Nephron (organoid): ENCODE measurements around the gene CLIP1.
A peak's percentile ranks its signal among the peaks of the same experiment; 100 is the strongest.
"Not testable (repeated sequence)": the region's sequence is repeated elsewhere in the genome, so short reads cannot be mapped to it uniquely, and the experiment has no call there.

Source experiments
- H3K27ac Mint-ChIP-seq, 3 experiments: 2 replicates each; pipeline ENCODE4 v1.8.0; 2020; ENCODE audit warnings: mixed read lengths in 3 of 3, mild to moderate bottlenecking in 2 of 3, moderate library complexity in 1 of 3
- H3K27me3 Mint-ChIP-seq: 2 replicates; pipeline ENCODE4 v1.8.0; 2021; ENCODE audit warnings: low read depth, mild to moderate bottlenecking, moderate library complexity, mixed read lengths
- H3K36me3 Mint-ChIP-seq: 2 replicates; pipeline ENCODE4 v1.8.0; 2020; ENCODE audit warnings: low read depth, mixed read lengths
- H3K4me1 Mint-ChIP-seq: 2 replicates; pipeline ENCODE4 v1.8.0; 2020; ENCODE audit warnings: mixed read lengths
- H3K4me3 Mint-ChIP-seq, 3 experiments: 2 replicates each; pipeline ENCODE4 v1.8.0; 2020; ENCODE audit warnings: mild to moderate bottlenecking in 3 of 3, mixed read lengths in 3 of 3, moderate library complexity in 2 of 3
- H3K9me3 Mint-ChIP-seq: 2 replicates; pipeline ENCODE4 v1.8.0; 2020; ENCODE audit warnings: mixed read lengths
- CTCF ChIP-seq, 3 experiments: fragments of 200-600 bp; sonication (generic); IDR thresholded peaks; one replicate each; pipeline ENCODE4 v1.5.0; 2021; ENCODE audit warnings: antibody characterized with exemption in 3 of 3; ENCODE audit not compliant: unreplicated experiment in 3 of 3

The CLIP1 gene

GRCh38 chr12:122392411-122392810, 30.1 kb downstream of the CLIP1 start:
- Mint-ChIP-seq H3K27me3 (no peaks in the 10 kb centered on the region), H3K36me3 (no peaks in the 10 kb centered on the region), H3K4me1 (no peaks in the 10 kb centered on the region), H3K4me3 (no peak overlapping the region), H3K27ac (no peak overlapping the region), H3K9me3 (no peaks in the 10 kb centered on the region)
- no peak for TF ChIP-seq CTCF (IDR thresholded peaks at IDR 0.05; ENCODE audit: unreplicated experiment in 3 of 3)

GRCh38 chr12:122389677-122390076, 32.8 kb downstream of the CLIP1 start:
- Mint-ChIP-seq H3K27me3 (no peaks in the 10 kb centered on the region), H3K36me3 (no peaks in the 10 kb centered on the region), H3K4me1 (no peaks in the 10 kb centered on the region), H3K4me3 (no peak overlapping the region), H3K9me3 (no peaks in the 10 kb centered on the region), H3K27ac (no peak overlapping the region)
- no peak for TF ChIP-seq CTCF (IDR thresholded peaks at IDR 0.05; ENCODE audit: unreplicated experiment in 3 of 3)

GRCh38 chr12:122387887-122388286, 34.6 kb downstream of the CLIP1 start:
- Mint-ChIP-seq H3K4me1 (no peaks in the 10 kb centered on the region), H3K9me3 (no peaks in the 10 kb centered on the region), H3K27ac (no peak overlapping the region), H3K36me3 (no peaks in the 10 kb centered on the region), H3K27me3 (no peaks in the 10 kb centered on the region), H3K4me3 (no peak overlapping the region)
- no peak for TF ChIP-seq CTCF (IDR thresholded peaks at IDR 0.05; ENCODE audit: unreplicated experiment in 3 of 3)

GRCh38 chr12:122385171-122386016, 37.1 kb downstream of the CLIP1 start:
- H3K27ac Mint-ChIP-seq: no peak overlapping the region
- no peak overlapping the region for H3K4me3 Mint-ChIP-seq
- TF ChIP-seq CTCF (IDR thresholded peaks at IDR 0.05; ENCODE audit: unreplicated experiment in 3 of 3): no peak
- no peaks in the 10 kb centered on the region for H3K9me3 Mint-ChIP-seq
- no peaks in the 10 kb centered on the region for H3K4me1 Mint-ChIP-seq
- peaks cover under 1% of the 10 kb centered on the region for H3K36me3 Mint-ChIP-seq
- no peaks in the 10 kb centered on the region for H3K27me3 Mint-ChIP-seq

GRCh38 chr12:122382919-122383350, 39.5 kb downstream of the CLIP1 start:
- H3K4me3 Mint-ChIP-seq: no peak overlapping the region
- no peaks in the 10 kb centered on the region for H3K27me3 Mint-ChIP-seq
- no peak for TF ChIP-seq CTCF (IDR thresholded peaks at IDR 0.05; ENCODE audit: unreplicated experiment in 3 of 3)
- no peaks in the 10 kb centered on the region for H3K4me1 Mint-ChIP-seq
- H3K36me3 Mint-ChIP-seq: peaks cover 7% of the 10 kb centered on the region
- H3K27ac Mint-ChIP-seq: peak overlapping the region in 1 of 3 experiments; percentile 16
- H3K9me3 Mint-ChIP-seq: no peaks in the 10 kb centered on the region

GRCh38 chr12:122381021-122381420, 41.4 kb downstream of the CLIP1 start:
- H3K27me3 Mint-ChIP-seq: no peaks in the 10 kb centered on the region
- H3K36me3 Mint-ChIP-seq: peaks cover 16% of the 10 kb centered on the region
- no peak overlapping the region for H3K27ac Mint-ChIP-seq
- H3K4me1 Mint-ChIP-seq: no peaks in the 10 kb centered on the region
- H3K9me3 Mint-ChIP-seq: no peaks in the 10 kb centered on the region
- no peak overlapping the region for H3K4me3 Mint-ChIP-seq
- no peak for TF ChIP-seq CTCF (IDR thresholded peaks at IDR 0.05; ENCODE audit: unreplicated experiment in 3 of 3)

GRCh38 chr12:122376751-122377150, 45.7 kb downstream of the CLIP1 start:
- not testable (repeated sequence) for H3K27me3 Mint-ChIP-seq, H3K27ac Mint-ChIP-seq, H3K4me1 Mint-ChIP-seq, H3K4me3 Mint-ChIP-seq, H3K9me3 Mint-ChIP-seq
- peaks cover 20% of the 10 kb centered on the region for H3K36me3 Mint-ChIP-seq
